ENCODE data around the gene UAP1L1.
A peak's percentile ranks its signal among the peaks of the same experiment; 100 is the strongest.
"Not testable (repeated sequence)": the region's sequence is repeated elsewhere in the genome, so short reads cannot be mapped to it uniquely, and the experiment has no call there.

UAP1L1 gene

GRCh38 chr9:137077010-137077747 lies at the start of gene UAP1L1:
Gene UAP1L1 (plus strand): TSS chr9:137077517. CDS start chr9:137077533, 16 bp downstream.
- peak in 5 of 6 experiments; percentile 20 to 50 (median 34) for DNase-seq

- DNase-seq: peak; percentile 35 to 64 (median 59)
Observed at GRCh38 chr9:137028263-137029057, 48.9 kb upstream of the UAP1L1 start.

GRCh38 chr9:137029058-137029936 lies 48.0 kb upstream of the UAP1L1 start:
- peak; percentile 20 to 63 (median 52) for DNase-seq

GRCh38 chr9:137030006-137030405 lies 47.3 kb upstream of the UAP1L1 start:
- DNase-seq: no peak

GRCh38 chr9:137030538-137031527 lies 46.5 kb upstream of the UAP1L1 start:
- peak in 1 of 6 experiments; percentile 13 for DNase-seq

GRCh38 chr9:137031904-137032640 lies 45.2 kb upstream of the UAP1L1 start, which contains the start of gene FUT7:
Gene FUT7 (minus strand): TSS chr9:137032088. CDS start chr9:137031991, 97 bp downstream.
- no peak for DNase-seq

GRCh38 chr9:137032858-137033257 lies 44.5 kb upstream of the UAP1L1 start:
- DNase-seq: no peak

GRCh38 chr9:137033481-137033880 lies 43.8 kb upstream of the UAP1L1 start:
- DNase-seq: not testable (repeated sequence)

GRCh38 chr9:137034039-137034708 lies 43.1 kb upstream of the UAP1L1 start:
- DNase-seq: peak in 1 of 6 experiments; percentile 43

GRCh38 chr9:137034709-137035506 lies 42.4 kb upstream of the UAP1L1 start:
- peak; percentile 67 to 86 (median 78) for DNase-seq

GRCh38 chr9:137035507-137035834 lies 41.8 kb upstream of the UAP1L1 start:
- DNase-seq: no peak

GRCh38 chr9:137035937-137036336 lies 41.4 kb upstream of the UAP1L1 start:
- DNase-seq: no peak

GRCh38 chr9:137037035-137037434 lies 40.3 kb upstream of the UAP1L1 start:
- DNase-seq: no peak

- no peak for DNase-seq
Observed at GRCh38 chr9:137037483-137037882, 39.8 kb upstream of the UAP1L1 start.

GRCh38 chr9:137038916-137039315 lies 38.4 kb upstream of the UAP1L1 start:
- DNase-seq: no peak

- no peak for DNase-seq
Observed at GRCh38 chr9:137039611-137040366, 37.5 kb upstream of the UAP1L1 start.

- no peak for DNase-seq
Observed at GRCh38 chr9:137040568-137040967, 36.7 kb upstream of the UAP1L1 start.

GRCh38 chr9:137041124-137041523 lies 36.2 kb upstream of the UAP1L1 start:
- DNase-seq: no peak

All from stimulated activated naive CD4-positive, alpha-beta T cell (primary cell).